NAMALWA (cell line): ENCODE results near the gene SOX10.
"Not testable (repeated sequence)": the region's sequence is repeated elsewhere in the genome, so short reads cannot be mapped to it uniquely, and the experiment has no call there.

ENCODE experiments used
- DNase-seq: peaks from one replicate; pipeline ENCODE4 v3.0.0-alpha.2; 2015; ENCODE audit warnings: low spot score

SOX10 gene

GRCh38 chr22:37985751-37986281 lies 1.5 kb upstream of the SOX10 start:
- DNase-seq, result no peak

DNA sequence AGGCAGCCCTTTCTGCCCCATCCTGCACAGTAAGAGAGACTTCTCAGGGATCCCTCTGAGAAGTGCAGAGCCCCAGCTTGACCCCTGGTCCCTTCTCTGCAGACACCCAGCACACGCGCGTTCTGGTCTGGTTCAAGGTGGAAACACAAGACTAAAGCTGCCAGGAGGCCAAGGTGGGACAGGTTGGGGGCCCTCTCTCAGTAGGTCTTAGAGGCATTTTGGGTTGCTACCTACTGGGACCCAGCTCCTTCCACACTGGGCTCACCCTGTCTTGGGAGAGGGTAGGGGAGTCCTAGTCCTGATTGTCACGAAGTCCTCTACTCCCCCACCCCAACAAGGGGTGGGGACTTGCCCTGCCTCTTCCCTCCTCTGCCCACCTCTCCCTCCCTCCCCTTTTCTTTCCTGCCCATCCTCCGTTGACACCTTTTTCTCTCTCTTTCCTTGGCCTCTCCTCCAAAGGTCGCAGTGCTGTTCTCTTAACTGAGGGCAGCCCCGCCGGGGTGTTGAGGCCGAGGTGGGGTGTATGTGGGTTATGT lies 763 bp upstream of the SOX10 start:
- DNase-seq, result no peak

- DNase-seq, result no peak
Observed at GRCh38 chr22:37982938-37983859, 1.2 kb downstream of the SOX10 start.

- no peak for DNase-seq
Observed at GRCh38 chr22:37982151-37982785, 2.1 kb downstream of the SOX10 start.

DNA sequence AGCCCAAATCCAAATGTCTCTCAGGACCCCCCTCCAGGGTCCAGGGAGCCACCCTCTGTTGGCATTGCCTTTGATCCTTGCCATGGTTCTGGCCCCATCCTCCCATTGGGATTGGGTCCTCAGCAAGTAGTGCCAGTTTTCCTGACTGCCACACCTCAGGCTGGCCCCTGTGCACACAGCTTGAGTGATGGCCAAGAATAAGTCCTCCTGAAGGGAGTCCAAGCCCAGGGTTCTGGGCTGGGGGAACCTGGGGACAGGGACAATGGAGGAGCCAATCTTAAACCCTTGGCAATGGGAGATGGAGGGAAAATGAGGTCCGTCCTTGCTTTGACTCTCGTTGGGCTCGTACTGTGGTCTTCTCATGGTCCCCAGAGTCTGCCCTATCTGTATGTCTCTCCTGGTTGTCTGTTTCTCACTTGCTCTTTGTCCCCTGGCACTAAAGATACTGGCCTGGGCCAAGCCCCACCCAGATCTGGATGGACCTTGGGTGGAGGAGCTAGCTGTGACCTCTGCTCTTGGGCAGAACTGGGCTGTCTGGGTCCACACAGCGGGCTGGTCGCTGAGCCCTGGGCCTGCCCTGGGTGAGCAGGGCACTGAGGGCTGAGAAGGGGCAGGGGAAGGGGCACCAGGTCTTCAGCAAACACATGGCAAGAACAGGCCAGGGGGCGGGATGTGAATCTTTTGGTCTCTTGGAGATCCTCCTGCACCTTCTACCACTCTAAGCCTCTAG lies 2.9 kb downstream of the SOX10 start:
- DNase-seq, result no peak

DNA sequence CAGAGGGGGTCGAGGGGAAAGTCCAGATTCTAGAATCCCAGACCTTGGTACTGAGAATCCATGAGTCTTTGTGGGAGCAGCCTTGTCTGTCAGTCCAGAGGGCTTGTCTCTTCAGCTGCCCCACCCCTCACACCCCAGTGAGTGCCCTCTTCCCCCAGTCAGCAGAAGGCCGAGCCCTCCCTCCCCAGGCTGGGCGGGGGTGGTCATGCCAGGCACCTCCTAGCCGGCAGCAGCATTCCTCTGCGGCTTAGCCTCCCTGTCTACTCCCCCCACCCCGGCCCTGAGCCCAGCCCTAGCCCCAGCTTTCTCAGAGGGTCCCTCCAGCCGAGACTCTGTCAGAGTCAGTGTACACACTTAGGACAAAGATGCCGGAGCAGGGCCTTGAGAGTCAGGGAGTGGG lies 4.6 kb downstream of the SOX10 start:
- DNase-seq, result no peak

DNA sequence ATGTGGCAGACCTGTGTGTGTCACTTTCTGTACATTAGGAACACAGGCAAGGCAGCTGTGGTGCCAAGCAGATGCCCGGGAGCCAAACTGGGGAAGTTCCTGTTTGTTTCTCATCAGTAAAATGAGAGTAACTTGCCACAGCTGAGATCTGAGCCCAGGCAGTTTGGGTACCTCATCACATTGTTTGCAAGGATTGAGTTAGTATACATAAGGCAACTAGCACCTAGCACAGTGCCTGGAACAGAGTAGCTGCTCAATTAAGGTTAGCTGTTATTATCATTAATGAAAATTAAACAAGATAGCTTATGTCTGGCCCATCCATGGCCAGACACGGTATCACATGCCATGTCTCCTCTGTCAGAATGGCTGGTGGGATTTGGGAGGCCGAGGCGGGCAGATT lies 7.8 kb downstream of the SOX10 start:
- DNase-seq, result no peak

DNA sequence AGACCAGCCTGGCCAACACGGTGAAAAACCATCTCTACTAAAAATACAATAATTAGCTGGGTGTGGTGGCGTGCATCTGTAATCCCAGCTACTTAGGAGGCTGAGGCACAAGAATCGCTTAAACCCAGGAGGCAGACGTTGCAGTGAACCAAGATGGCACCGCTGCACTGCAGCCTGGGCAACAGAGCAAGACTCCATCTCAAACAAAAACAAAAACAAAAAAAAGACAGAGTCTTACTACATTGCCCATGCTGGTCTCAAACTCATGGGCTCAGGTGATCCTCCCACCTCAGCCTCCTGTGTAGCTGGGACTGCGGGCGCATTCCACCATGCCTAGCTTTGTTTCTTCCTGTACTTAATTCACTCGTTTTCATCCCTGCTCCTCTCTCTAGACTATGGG lies 8.3 kb downstream of the SOX10 start:
- DNase-seq, result not testable (repeated sequence)

DNA sequence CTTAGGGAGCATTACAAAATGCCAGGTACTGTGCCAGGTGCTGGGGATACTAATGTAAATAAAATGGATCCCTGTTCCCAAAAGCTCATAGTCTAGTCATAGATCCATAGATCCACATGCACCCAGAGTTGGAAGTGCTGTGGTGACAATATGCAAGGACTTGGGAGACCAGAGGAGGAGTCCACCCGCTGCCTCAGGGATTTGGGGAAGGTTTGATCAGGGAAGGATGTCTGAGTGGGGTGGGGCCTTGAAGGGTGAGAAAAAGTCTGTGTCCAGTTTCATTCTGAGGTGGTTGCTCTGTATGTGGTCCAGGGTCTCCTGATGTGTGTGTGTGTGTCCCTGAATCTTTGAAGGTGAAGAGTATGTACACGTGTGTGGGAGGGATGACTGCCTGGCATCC lies 9.2 kb downstream of the SOX10 start:
- no peak for DNase-seq

DNA sequence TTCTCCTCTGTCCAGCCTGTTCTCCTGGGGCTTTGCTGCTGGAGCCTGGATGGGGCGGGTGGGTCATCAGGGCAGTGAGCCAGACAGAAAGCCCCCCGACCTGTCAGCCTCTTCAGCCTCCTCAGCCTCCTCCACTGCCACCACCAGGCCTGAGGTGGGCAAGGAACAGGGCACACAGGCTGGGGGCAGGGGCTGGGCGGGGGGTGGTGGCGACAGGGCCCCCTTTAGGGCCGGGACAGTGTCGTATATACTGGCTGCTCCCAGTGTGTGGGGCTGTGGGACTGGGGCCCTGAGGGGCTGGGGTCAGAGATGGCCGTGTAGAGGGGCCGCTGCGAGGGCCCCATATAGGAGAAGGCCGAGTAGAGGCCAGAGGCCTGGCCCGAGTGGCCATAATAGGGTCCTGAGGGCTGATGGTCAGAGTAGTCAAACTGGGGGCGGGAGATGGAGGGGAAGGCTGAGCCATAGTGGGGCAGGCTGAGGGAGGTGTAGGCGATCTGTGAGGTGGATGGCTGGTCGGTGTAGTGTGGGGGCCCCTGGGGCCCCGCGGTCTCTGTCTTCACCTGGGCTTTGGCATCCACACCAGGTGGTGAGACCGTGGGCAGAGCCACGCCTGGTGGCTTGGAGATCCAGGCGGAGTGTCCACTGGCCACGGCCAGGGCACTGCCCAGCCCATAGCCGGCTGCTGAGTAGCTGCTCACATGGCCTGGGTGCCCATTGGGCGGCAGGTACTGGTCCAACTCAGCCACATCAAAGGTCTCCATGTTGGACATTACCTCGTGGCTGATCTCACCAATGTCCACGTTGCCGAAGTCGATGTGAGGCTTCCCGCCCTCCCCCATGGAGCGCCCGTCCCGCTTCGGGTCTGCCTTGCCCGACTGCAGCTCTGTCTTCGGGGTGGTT lies 10.8 kb downstream of the SOX10 start:
- DNase-seq, result no peak

GRCh38 chr22:37972527-37972926 lies 11.8 kb downstream of the SOX10 start:
- DNase-seq, result no peak

- DNase-seq, result no peak
Observed at GRCh38 chr22:37971475-37972434, 12.6 kb downstream of the SOX10 start.

GRCh38 chr22:37970864-37971263 lies 13.5 kb downstream of the SOX10 start:
- DNase-seq, result no peak

- DNase-seq, result no peak
Observed at GRCh38 chr22:37968452-37969251, 15.7 kb downstream of the SOX10 start.

DNA sequence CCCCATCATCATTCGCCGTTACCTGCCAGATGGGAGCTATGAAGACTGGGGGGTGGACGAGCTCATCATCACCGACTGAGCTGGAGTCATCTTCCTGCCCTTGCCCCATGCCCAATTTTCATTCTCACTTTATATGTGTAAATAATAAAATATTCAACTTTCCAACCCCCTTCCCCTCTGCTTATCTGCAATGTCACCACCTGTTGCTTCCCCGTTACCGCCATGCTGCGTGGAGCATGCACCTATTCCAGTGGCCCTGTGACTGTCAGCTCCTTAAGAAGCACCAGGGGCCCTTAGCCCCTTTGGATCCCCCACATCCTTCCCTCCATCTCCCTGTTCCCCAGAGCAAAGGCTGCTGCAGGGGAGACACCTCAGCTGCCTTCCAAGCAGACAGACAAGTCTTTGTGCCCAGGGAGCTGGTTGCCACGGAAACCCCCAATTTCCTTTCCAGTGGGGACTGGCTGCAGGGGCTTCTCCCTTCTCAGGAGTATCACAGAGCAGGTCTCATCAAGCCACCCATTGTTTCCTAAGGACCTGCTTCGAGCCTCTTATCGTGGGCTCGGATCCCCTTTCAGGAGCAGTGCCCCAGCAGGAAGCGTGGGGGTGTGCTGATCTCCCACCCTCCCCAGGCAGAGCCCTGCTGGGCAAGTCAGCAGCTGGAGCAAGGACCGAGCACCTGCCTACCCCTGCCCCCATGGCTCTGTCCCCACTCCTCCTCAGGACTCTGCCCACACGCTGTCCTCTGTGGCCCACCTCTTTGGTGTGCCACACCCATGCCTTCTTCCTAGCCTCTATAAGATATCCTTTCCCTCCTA lies 16.5 kb downstream of the SOX10 start:
- DNase-seq, result no peak

GRCh38 chr22:37967147-37967546 lies 17.2 kb downstream of the SOX10 start:
- DNase-seq, result no peak

DNA sequence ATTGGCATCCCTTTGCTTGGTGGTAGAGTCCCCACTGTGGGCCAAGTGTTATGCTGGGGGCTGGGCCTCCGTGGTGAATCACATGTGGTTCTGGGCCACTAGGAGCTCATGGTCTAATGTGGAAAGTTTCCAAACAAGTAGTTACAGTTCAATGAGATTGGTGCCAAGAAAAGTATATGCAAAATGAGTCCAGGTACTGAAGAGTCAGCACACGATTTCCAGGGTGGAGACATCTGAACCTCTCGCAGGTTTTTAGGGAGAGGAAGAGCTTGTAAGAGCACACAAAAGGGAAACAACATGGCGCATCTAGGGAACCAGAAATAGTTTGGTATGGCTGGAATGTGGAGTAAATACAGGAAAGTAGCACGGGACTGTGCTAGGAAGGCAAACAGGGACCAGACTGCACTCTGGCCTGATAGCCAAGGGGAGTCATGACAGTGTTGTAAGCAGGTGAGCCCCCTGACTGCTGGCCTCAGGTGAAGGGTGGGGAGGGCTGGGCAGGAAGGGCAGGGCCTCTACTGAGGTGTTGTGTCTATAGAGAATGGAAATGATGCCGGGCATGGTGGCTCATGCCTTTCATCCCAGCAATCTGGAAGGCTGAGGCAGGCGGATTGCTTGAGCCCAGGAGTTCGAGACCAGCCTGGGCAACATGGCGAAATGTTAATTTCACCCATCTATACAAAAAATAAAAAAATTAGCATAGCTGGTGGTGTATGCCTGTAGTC lies 18.3 kb downstream of the SOX10 start:
- no peak for DNase-seq

DNA sequence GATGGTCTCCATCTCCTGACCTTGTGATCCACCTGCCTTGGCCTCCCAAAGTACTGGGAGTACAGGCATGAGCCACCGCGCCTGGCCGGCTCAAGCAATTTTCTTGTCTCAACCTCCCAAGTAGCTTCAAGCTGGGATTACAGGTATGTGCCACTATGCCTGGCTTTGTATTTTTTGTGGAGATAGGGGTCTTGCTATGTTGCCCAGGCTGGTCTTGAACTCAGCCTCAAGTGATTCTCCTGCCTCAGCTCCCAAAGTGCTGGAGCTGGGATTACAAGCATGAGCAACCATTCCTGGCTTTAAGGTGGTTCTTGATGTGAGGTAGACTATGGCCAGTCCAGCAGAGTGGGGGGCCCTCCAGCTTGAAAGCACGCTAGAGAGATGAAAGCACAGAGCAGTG lies 23.3 kb downstream of the SOX10 start:
- DNase-seq, result no peak
